Tibial nerve (tissue), 4 donors: ENCODE results near the gene CHN2. TPM values are rescaled to one million over a fixed set of nuclear protein-coding genes. Genes with fewer than 3 reads are reported as not detected.

Source experiments
- DNase-seq, 2 donors: peaks; one replicate each; pipeline ENCODE4 v3.0.0-alpha.2; 2019; ENCODE audit warnings: low spot score in 2 of 2
- H3K27ac ChIP-seq, 4 donors: fragments of 200-600 bp; sonication (generic) in 3 of 4; one replicate each; pipeline ENCODE4 v1.5.1; 2017 to 2019; ENCODE audit warnings: mild to moderate bottlenecking in 1 of 4
- H3K27me3 ChIP-seq, 2 donors: fragments of 200-600 bp; sonication (generic) in 1 of 2; one replicate each; pipeline versions ENCODE4 v1.5.1 to v1.6.0; 2017 to 2019
- H3K36me3 ChIP-seq, 3 donors: fragments of 200-600 bp; sonication (generic); one replicate each; pipeline ENCODE4 v1.5.1; 2018 to 2019
- H3K4me1 ChIP-seq, 4 donors: fragments of 200-600 bp; sonication (generic) in 3 of 4; one replicate each; pipeline ENCODE4 v1.5.1; 2017 to 2019
- H3K4me3 ChIP-seq, 4 donors: fragments of 200-600 bp; sonication (generic) in 3 of 4; one replicate each; pipeline ENCODE4 v1.5.1; 2017 to 2019; ENCODE audit warnings: mild to moderate bottlenecking in 1 of 4, moderate library complexity in 1 of 4
- H3K9me3 ChIP-seq, 4 donors: fragments of 200-600 bp; sonication (generic) in 3 of 4; one replicate each; pipeline ENCODE4 v1.5.1; 2017 to 2019
- EP300 ChIP-seq, 2 donors: sonication (generic); formaldehyde crosslinking; IDR thresholded peaks; one replicate each; pipeline ENCODE4 v1.6.1; 2017; ENCODE audit warnings: antibody characterized with exemption in 2 of 2, mild to moderate bottlenecking in 1 of 2
- POLR2A ChIP-seq, 2 donors: fragments of 450-650 bp; IDR thresholded peaks; one replicate each; pipeline ENCODE4 v1.6.1; 2017; ENCODE audit warnings: antibody characterized with exemption in 2 of 2, mild to moderate bottlenecking in 2 of 2, moderate library complexity in 2 of 2
- WGBS, 2 donors: methylation state at CpG; one replicate each; pipeline ENCODE4 v1.1.5; 2018; 5-methylcytosine and 5-hydroxymethylcytosine counted together
- total RNA-seq, 4 donors: library from RNA; depleted of rRNA; stranded (reverse); fragments of >200 nt; gene quantifications; one replicate each; pipeline ENCODE4 v1.1.0, GENCODE V29; 2016
- TF ChIP-seq, protein P1 (sequence below), 5 experiments: fragments of 200-600 bp in 3 of 5; fragments of 450-650 bp in 2 of 5; sonication (generic) in 3 of 5; IDR thresholded peaks; one replicate each; pipeline ENCODE4 v1.5.1; 2016 to 2019; ENCODE audit warnings: antibody characterized with exemption in 5 of 5, mild to moderate bottlenecking in 3 of 5, moderate library complexity in 2 of 5

Gene CHN2
- total RNA-seq, 4 donors from 2014 or later = 3.9 to 12.6 (median 7.0) TPM

GRCh38 chr7:29328811-29329210 lies 134.2 kb downstream of the CHN2 start:
- Histone ChIP-seq H3K27me3 (no peaks in the 10 kb centered on the region), H3K36me3 (no peaks in the 10 kb centered on the region), H3K27ac (no peak overlapping the region), H3K9me3 (no peaks in the 10 kb centered on the region), H3K4me1 (no peaks in the 10 kb centered on the region), H3K4me3 (no peak overlapping the region)
- no peak for DNase-seq
- TF ChIP-seq EP300 (IDR thresholded peaks at IDR 0.05) = no peak
- TF ChIP-seq, protein P1, sequence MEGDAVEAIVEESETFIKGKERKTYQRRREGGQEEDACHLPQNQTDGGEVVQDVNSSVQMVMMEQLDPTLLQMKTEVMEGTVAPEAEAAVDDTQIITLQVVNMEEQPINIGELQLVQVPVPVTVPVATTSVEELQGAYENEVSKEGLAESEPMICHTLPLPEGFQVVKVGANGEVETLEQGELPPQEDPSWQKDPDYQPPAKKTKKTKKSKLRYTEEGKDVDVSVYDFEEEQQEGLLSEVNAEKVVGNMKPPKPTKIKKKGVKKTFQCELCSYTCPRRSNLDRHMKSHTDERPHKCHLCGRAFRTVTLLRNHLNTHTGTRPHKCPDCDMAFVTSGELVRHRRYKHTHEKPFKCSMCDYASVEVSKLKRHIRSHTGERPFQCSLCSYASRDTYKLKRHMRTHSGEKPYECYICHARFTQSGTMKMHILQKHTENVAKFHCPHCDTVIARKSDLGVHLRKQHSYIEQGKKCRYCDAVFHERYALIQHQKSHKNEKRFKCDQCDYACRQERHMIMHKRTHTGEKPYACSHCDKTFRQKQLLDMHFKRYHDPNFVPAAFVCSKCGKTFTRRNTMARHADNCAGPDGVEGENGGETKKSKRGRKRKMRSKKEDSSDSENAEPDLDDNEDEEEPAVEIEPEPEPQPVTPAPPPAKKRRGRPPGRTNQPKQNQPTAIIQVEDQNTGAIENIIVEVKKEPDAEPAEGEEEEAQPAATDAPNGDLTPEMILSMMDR (IDR thresholded peaks at IDR 0.05) = no peak
- no peak for TF ChIP-seq POLR2A (IDR thresholded peaks at IDR 0.05)
- 64 to 81% methylated on average over 2 of the region's 2 CpGs for WGBS, 2 donors

GRCh38 chr7:29329686-29330085 lies 135.1 kb downstream of the CHN2 start:
- WGBS, 2 donors = 48 to 50% methylated on average over 3 of the region's 3 CpGs
- Histone ChIP-seq H3K4me3 (no peak overlapping the region), H3K27ac (no peak overlapping the region)

GRCh38 chr7:29330136-29330535 lies 135.6 kb downstream of the CHN2 start:
- no peak for TF ChIP-seq POLR2A (IDR thresholded peaks at IDR 0.05)
- TF ChIP-seq, protein P1 (IDR thresholded peaks at IDR 0.05) = no peak
- no peak for TF ChIP-seq EP300 (IDR thresholded peaks at IDR 0.05)
- WGBS, 2 donors = 50 to 53% methylated on average over 5 of the region's 5 CpGs
- H3K27me3 ChIP-seq = no peaks in the 10 kb centered on the region

More at GRCh38 chr7:29329686-29330085, 135.1 kb downstream of the CHN2 start:
- DNase-seq = no peak
- Histone ChIP-seq H3K27me3 (no peaks in the 10 kb centered on the region), H3K36me3 (no peaks in the 10 kb centered on the region), H3K4me1 (no peaks in the 10 kb centered on the region), H3K9me3 (no peaks in the 10 kb centered on the region)
- TF ChIP-seq POLR2A (IDR thresholded peaks at IDR 0.05) = no peak
- TF ChIP-seq, protein P1 (IDR thresholded peaks at IDR 0.05) = no peak
- no peak for TF ChIP-seq EP300 (IDR thresholded peaks at IDR 0.05)

DNA sequence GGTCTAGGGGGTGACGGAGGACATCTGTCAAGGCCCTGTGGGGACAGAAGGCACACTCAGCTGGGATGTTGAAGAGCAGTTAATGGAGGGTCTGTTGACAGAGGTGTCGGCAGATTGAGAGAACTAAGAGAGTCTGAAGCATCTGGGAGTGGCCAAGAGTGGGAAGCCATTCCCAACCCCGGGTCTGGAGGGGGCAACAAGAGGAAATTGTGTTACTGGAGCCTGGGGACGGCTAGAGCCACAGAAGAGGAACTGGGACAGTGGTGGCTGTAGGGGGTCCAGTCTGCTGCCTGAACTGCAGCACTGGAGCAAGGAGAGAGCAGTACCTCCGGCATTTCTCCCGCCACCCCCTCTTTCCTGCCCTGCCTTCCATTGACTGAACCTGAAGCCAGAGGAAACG lies 136.6 kb downstream of the CHN2 start:
- Histone ChIP-seq H3K4me3 (no peak overlapping the region), H3K36me3 (no peaks in the 10 kb centered on the region), H3K27ac (no peak overlapping the region), H3K27me3 (no peaks in the 10 kb centered on the region), H3K9me3 (no peaks in the 10 kb centered on the region), H3K4me1 (no peaks in the 10 kb centered on the region)
- no peak for DNase-seq
- WGBS, 2 donors = 68 to 70% methylated on average over 7 of the region's 7 CpGs
- no peak for TF ChIP-seq POLR2A (IDR thresholded peaks at IDR 0.05)

More at GRCh38 chr7:29330136-29330535, 135.6 kb downstream of the CHN2 start:
- Histone ChIP-seq H3K9me3 (no peaks in the 10 kb centered on the region), H3K4me3 (no peak overlapping the region), H3K36me3 (no peaks in the 10 kb centered on the region), H3K27ac (no peak overlapping the region), H3K4me1 (no peaks in the 10 kb centered on the region)
- no peak for DNase-seq

GRCh38 chr7:29332042-29332811 lies 137.7 kb downstream of the CHN2 start:
- no peaks in the 10 kb centered on the region for H3K36me3 ChIP-seq
- no peak overlapping the region for H3K4me3 ChIP-seq
- no peaks in the 10 kb centered on the region for H3K9me3 ChIP-seq
- 63 to 67% methylated on average over 14 of the region's 14 CpGs for WGBS, 2 donors
- TF ChIP-seq POLR2A (IDR thresholded peaks at IDR 0.05) = no peak
- TF ChIP-seq, protein P1 (IDR thresholded peaks at IDR 0.05) = no peak
- no peak for TF ChIP-seq EP300 (IDR thresholded peaks at IDR 0.05)
- no peaks in the 10 kb centered on the region for H3K4me1 ChIP-seq
- DNase-seq = no peak
- no peak overlapping the region for H3K27ac ChIP-seq
- no peaks in the 10 kb centered on the region for H3K27me3 ChIP-seq
